Measurements from ENCODE around the gene FAM110D.

- TF ChIP-seq REST (IDR thresholded peaks at IDR 0.05; ENCODE audit: low read depth, low read length) (no peak), FOXM1 (IDR thresholded peaks at IDR 0.05; ENCODE audit: low read depth) (no peak), POLR2AphosphoS5 (IDR thresholded peaks at IDR 0.05; ENCODE audit: low read depth, low read length) (no peak)
These were observed 38.9 kb downstream of the FAM110D start for GRCh38 chr1:26197813-26198212.
